ENCODE results near the gene LMBR1L.

LMBR1L gene

DNA sequence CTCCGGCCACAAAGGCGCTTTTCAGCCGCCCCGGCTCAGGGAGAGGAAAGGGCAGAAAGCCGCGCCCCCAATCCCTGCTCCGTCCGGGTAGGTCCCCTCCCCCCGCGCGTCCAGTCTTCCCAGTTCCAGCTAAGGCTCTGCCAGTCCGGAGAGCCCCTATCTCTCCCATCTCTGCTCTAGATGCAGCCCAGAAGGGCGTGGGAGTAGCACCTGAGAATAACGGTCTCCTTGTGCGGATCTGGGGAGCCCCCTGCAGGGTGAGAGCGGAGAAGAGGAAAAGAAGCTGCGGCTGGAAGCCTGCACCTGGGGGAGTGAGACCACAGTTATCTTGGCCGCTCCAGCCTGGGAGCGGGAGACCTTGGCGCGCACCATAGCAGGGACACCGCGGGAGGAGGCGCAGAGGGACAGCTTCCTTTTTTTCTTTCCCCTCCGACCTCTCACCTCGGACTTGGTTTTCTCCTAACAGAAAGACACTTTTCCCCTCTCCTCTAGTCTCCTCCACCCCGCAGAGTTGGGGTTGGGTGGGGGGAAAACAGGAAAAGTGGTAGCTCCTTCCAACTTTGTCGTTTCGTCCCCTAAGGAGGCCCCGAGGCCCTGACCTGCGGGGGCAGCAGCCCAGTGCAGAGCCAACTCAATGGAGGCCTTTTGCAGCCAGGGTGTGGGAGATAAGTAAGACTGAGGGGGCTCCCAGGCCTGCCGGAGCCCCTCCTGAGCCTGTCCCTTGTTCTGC lies 18.4 kb downstream of the LMBR1L start:
- peak; percentile 28; the same call in 2 of the 3 replicates for ATAC-seq
- TF ChIP-seq PATZ1 (CRISPR knock-in tag; IDR thresholded peaks at IDR 0.05; ENCODE audit: borderline replicate concordance), result no peak
- TF ChIP-seq ZNF565 (CRISPR knock-in tag; conservative IDR thresholded peaks at IDR 0.05; ENCODE audit: low read depth), result no peak
- TF ChIP-seq TCF4 (CRISPR knock-in tag; IDR thresholded peaks at IDR 0.05; ENCODE audit: borderline replicate concordance), result no peak
- no peak for TF ChIP-seq ZFP3 (CRISPR knock-in tag; IDR thresholded peaks at IDR 0.05)
- no peak for TF ChIP-seq ZNF70 (CRISPR knock-in tag; IDR thresholded peaks at IDR 0.05)

- ATAC-seq, result no peak
- TF ChIP-seq ZC3H10 (CRISPR knock-in tag; IDR thresholded peaks at IDR 0.05) (no peak), ISL1 (CRISPR knock-in tag; IDR thresholded peaks at IDR 0.05) (no peak), CREB5 (CRISPR knock-in tag; IDR thresholded peaks at IDR 0.05; ENCODE audit: low read depth) (no peak), PPARA (CRISPR knock-in tag; IDR thresholded peaks at IDR 0.05; ENCODE audit: borderline replicate concordance) (no peak), RARB (CRISPR knock-in tag; IDR thresholded peaks at IDR 0.05) (no peak)
These were observed 18.9 kb downstream of the LMBR1L start for GRCh38 chr12:49091836-49092085.

- TF ChIP-seq GLIS3 (CRISPR knock-in tag; IDR thresholded peaks at IDR 0.05) (no peak), ZNF70 (CRISPR knock-in tag; IDR thresholded peaks at IDR 0.05) (no peak), CSRNP3 (CRISPR knock-in tag; IDR thresholded peaks at IDR 0.05) (no peak), ISL1 (CRISPR knock-in tag; IDR thresholded peaks at IDR 0.05) (no peak), PPARA (CRISPR knock-in tag; IDR thresholded peaks at IDR 0.05; ENCODE audit: borderline replicate concordance) (no peak)
- no peak for ATAC-seq
These were observed 19.4 kb downstream of the LMBR1L start for GRCh38 chr12:49091056-49091835.

- TF ChIP-seq ESRRG (CRISPR knock-in tag; IDR thresholded peaks at IDR 0.05), result no peak
- TF ChIP-seq TOX (CRISPR knock-in tag; IDR thresholded peaks at IDR 0.05; ENCODE audit: borderline replicate concordance), result no peak
- no peak for TF ChIP-seq OSR1 (CRISPR knock-in tag; IDR thresholded peaks at IDR 0.05)
- TF ChIP-seq CSDC2 (CRISPR knock-in tag; IDR thresholded peaks at IDR 0.05), result no peak
- no peak for TF ChIP-seq ZC3H10 (CRISPR knock-in tag; IDR thresholded peaks at IDR 0.05)
- no peak for TF ChIP-seq PPARA (CRISPR knock-in tag; IDR thresholded peaks at IDR 0.05; ENCODE audit: borderline replicate concordance)
- no peak for TF ChIP-seq RARB (CRISPR knock-in tag; IDR thresholded peaks at IDR 0.05)
- TF ChIP-seq ZFP30 (CRISPR knock-in tag; IDR thresholded peaks at IDR 0.05), result no peak
- peak; percentile 36 for ATAC-seq
These were observed 20.6 kb downstream of the LMBR1L start for GRCh38 chr12:49089821-49090773.

DNA sequence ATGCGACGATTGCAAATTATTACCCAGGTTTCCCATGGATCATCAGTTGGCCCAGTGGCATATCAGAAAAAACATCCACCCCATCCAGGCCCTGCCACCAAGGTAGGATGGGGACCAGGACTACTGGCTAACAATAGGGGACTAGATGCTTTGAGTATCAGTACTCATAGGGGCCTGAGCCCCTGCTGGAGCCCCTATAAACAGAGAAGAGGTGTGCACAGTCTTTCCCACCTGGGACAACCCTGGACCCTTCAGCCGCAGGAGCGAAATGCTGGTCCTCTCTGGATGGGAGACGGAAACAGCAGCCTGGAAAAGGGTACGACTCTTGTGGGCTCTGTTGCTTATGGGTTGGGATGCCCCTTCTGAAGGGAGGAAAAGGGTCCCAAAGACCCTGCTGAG lies 21.7 kb downstream of the LMBR1L start:
- ATAC-seq, result no peak
- TF ChIP-seq ISL1 (CRISPR knock-in tag; IDR thresholded peaks at IDR 0.05) (no peak), ZNF70 (CRISPR knock-in tag; IDR thresholded peaks at IDR 0.05) (no peak), ZFP3 (CRISPR knock-in tag; IDR thresholded peaks at IDR 0.05) (no peak), TSHZ2 (CRISPR knock-in tag; IDR thresholded peaks at IDR 0.05) (no peak), GLIS3 (CRISPR knock-in tag; IDR thresholded peaks at IDR 0.05) (no peak), PATZ1 (CRISPR knock-in tag; IDR thresholded peaks at IDR 0.05; ENCODE audit: borderline replicate concordance) (no peak), ARNTL (CRISPR knock-in tag; IDR thresholded peaks at IDR 0.05; ENCODE audit: borderline replicate concordance, low read depth) (no peak), ZNF565 (CRISPR knock-in tag; conservative IDR thresholded peaks at IDR 0.05; ENCODE audit: low read depth) (no peak), SNAI2 (CRISPR knock-in tag; IDR thresholded peaks at IDR 0.05) (no peak), CSDC2 (CRISPR knock-in tag; IDR thresholded peaks at IDR 0.05) (no peak), ZNF8 (CRISPR knock-in tag; IDR thresholded peaks at IDR 0.05) (no peak)

All from SK-N-SH treated with all-trans-retinoic acid at 6 μM for 48 hours (cell line).